Measurements from ENCODE around the gene MTCL1.

MTCL1 gene

GRCh38 chr18:8794934-8795280 lies 89.6 kb downstream of the MTCL1 start:
- TF ChIP-seq REST (IDR thresholded peaks at IDR 0.05; ENCODE audit: insufficient read depth in 1 of 2, low read depth in 2 of 2, low read length in 2 of 2), result no peak
- no peak for TF ChIP-seq POLR2AphosphoS5 (IDR thresholded peaks at IDR 0.05; ENCODE audit: low read depth, low read length)
- no peak for TF ChIP-seq FOXP2 (optimal IDR thresholded peaks at IDR 0.05; ENCODE audit: borderline replicate concordance, extremely low read depth, extremely low read length, insufficient read depth)
- no peak for TF ChIP-seq TAF1 (IDR thresholded peaks at IDR 0.05; ENCODE audit: borderline replicate concordance, insufficient read depth, low read length)
- TF ChIP-seq SIN3A (IDR thresholded peaks at IDR 0.05; ENCODE audit: borderline replicate concordance, insufficient read depth, low read length), result no peak

GRCh38 chr18:8795586-8796325 lies 90.4 kb downstream of the MTCL1 start:
- TF ChIP-seq SIN3A (IDR thresholded peaks at IDR 0.05; ENCODE audit: borderline replicate concordance, insufficient read depth, low read length) (no peak), TAF1 (IDR thresholded peaks at IDR 0.05; ENCODE audit: borderline replicate concordance, insufficient read depth, low read length) (no peak), FOXP2 (optimal IDR thresholded peaks at IDR 0.05; ENCODE audit: borderline replicate concordance, extremely low read depth, extremely low read length, insufficient read depth) (no peak), POLR2AphosphoS5 (IDR thresholded peaks at IDR 0.05; ENCODE audit: low read depth, low read length) (no peak), REST (IDR thresholded peaks at IDR 0.05; ENCODE audit: insufficient read depth in 1 of 2, low read depth in 2 of 2, low read length in 2 of 2) (no peak)

GRCh38 chr18:8797206-8797605 lies 91.8 kb downstream of the MTCL1 start:
- TF ChIP-seq SIN3A (IDR thresholded peaks at IDR 0.05; ENCODE audit: borderline replicate concordance, insufficient read depth, low read length), result no peak

GRCh38 chr18:8799001-8799400 lies 93.6 kb downstream of the MTCL1 start:
- TF ChIP-seq FOXP2 (optimal IDR thresholded peaks at IDR 0.05; ENCODE audit: borderline replicate concordance, extremely low read depth, extremely low read length, insufficient read depth), result no peak

GRCh38 chr18:8799596-8800441 lies 94.5 kb downstream of the MTCL1 start:
- TF ChIP-seq REST (IDR thresholded peaks at IDR 0.05; ENCODE audit: insufficient read depth in 1 of 2, low read depth in 2 of 2, low read length in 2 of 2) (no peak), FOXP2 (optimal IDR thresholded peaks at IDR 0.05; ENCODE audit: borderline replicate concordance, extremely low read depth, extremely low read length, insufficient read depth) (no peak), TAF1 (IDR thresholded peaks at IDR 0.05; ENCODE audit: borderline replicate concordance, insufficient read depth, low read length) (no peak), SIN3A (IDR thresholded peaks at IDR 0.05; ENCODE audit: borderline replicate concordance, insufficient read depth, low read length) (no peak), POLR2AphosphoS5 (IDR thresholded peaks at IDR 0.05; ENCODE audit: low read depth, low read length) (no peak)

GRCh38 chr18:8800445-8800844 lies 95.1 kb downstream of the MTCL1 start:
- TF ChIP-seq REST (IDR thresholded peaks at IDR 0.05; ENCODE audit: insufficient read depth in 1 of 2, low read depth in 2 of 2, low read length in 2 of 2) (no peak), POLR2AphosphoS5 (IDR thresholded peaks at IDR 0.05; ENCODE audit: low read depth, low read length) (no peak), SIN3A (IDR thresholded peaks at IDR 0.05; ENCODE audit: borderline replicate concordance, insufficient read depth, low read length) (no peak), TAF1 (IDR thresholded peaks at IDR 0.05; ENCODE audit: borderline replicate concordance, insufficient read depth, low read length) (no peak), FOXP2 (optimal IDR thresholded peaks at IDR 0.05; ENCODE audit: borderline replicate concordance, extremely low read depth, extremely low read length, insufficient read depth) (no peak)

Data from PFSK-1 (cell line).